ENCODE data around the gene PRR16.

The PRR16 gene

DNA sequence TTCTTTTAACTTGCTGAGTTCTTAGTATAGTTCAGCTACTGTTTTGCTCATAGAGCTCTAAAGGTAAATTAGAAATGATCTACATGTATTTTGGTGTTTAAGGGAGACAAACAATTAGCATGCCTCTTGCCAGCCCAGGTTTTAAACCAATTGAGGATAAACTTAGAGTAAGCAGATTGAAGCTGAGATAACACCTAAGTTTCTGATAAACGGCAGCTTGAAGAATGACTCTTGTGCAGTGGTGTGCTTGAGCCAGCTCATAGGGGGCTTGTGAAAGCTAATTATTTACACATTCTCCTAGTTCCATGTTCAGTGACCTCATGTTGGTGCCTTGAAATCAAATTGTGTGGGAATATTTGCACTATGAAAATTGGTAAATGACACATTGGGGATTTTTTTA lies 193.0 kb downstream of the PRR16 start:
- Histone ChIP-seq H3K4me3 (ENCODE audit: insufficient read depth, low read length, poor library complexity, severe bottlenecking) (no peak overlapping the region), H3K9me3 (ENCODE audit: insufficient read depth, low read length) (no peaks in the 10 kb centered on the region), H2AFZ (ENCODE audit: low read depth, low read length, severe bottlenecking) (no peak overlapping the region), H3K9me2 (replicated peaks; ENCODE audit: insufficient read depth, low read length) (no peaks in the 10 kb centered on the region), H3K4me2 (ENCODE audit: low read depth, low read length, poor library complexity, severe bottlenecking) (no peak overlapping the region), H3K27ac (ENCODE audit: low read depth, low read length) (no peak overlapping the region), H3K27me3 (ENCODE audit: low read length) (no peaks in the 10 kb centered on the region), H3K79me2 (ENCODE audit: insufficient read depth, low read length) (no peaks in the 10 kb centered on the region), H3F3A (ENCODE audit: insufficient read depth) (no peaks in the 10 kb centered on the region), H3K9ac (ENCODE audit: low read length) (no peak overlapping the region), H3K36me3 (ENCODE audit: low read length) (no peaks in the 10 kb centered on the region), H4K20me1 (ENCODE audit: low read depth, low read length) (no peaks in the 10 kb centered on the region)
- no peak for TF ChIP-seq EZH2phosphoT487 (conservative IDR thresholded peaks at IDR 0.05; ENCODE audit: low read length)
- TF ChIP-seq, protein P1, sequence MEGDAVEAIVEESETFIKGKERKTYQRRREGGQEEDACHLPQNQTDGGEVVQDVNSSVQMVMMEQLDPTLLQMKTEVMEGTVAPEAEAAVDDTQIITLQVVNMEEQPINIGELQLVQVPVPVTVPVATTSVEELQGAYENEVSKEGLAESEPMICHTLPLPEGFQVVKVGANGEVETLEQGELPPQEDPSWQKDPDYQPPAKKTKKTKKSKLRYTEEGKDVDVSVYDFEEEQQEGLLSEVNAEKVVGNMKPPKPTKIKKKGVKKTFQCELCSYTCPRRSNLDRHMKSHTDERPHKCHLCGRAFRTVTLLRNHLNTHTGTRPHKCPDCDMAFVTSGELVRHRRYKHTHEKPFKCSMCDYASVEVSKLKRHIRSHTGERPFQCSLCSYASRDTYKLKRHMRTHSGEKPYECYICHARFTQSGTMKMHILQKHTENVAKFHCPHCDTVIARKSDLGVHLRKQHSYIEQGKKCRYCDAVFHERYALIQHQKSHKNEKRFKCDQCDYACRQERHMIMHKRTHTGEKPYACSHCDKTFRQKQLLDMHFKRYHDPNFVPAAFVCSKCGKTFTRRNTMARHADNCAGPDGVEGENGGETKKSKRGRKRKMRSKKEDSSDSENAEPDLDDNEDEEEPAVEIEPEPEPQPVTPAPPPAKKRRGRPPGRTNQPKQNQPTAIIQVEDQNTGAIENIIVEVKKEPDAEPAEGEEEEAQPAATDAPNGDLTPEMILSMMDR (IDR thresholded peaks at IDR 0.05; ENCODE audit: insufficient read depth, low read length, poor library complexity, severe bottlenecking), result no peak

DNA sequence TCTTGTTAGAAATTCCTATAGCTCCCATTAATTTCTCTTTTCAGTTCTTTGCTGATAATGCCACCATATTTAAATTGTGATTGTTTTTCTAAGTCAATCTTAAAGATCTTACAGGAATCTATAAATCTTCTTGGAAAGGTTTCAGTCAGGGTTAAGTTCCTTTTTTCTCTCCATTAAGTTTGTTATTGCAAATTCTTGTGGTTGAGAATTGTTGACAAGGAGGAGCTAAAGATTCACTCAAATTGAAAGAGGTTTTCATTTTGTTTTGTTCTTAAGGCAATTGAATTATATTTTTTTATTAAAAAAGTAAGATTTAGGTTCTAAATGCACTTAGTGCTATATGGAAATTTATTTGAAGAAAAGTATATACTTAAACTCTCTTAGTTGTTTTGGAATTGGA lies 213.4 kb downstream of the PRR16 start:
- no peaks in the 10 kb centered on the region for H3K9me2 ChIP-seq (replicated peaks; ENCODE audit: insufficient read depth, low read length)
- H2AFZ ChIP-seq (ENCODE audit: low read depth, low read length, severe bottlenecking), result no peak overlapping the region
- H3K36me3 ChIP-seq (ENCODE audit: low read length), result no peaks in the 10 kb centered on the region
- no peak overlapping the region for H3K27ac ChIP-seq (ENCODE audit: low read depth, low read length)
- H3K9me3 ChIP-seq (ENCODE audit: insufficient read depth, low read length), result no peaks in the 10 kb centered on the region
- H3K9ac ChIP-seq (ENCODE audit: low read length), result no peak overlapping the region
- no peak overlapping the region for H3K4me3 ChIP-seq (ENCODE audit: insufficient read depth, low read length, poor library complexity, severe bottlenecking)
- H3K79me2 ChIP-seq (ENCODE audit: insufficient read depth, low read length), result no peaks in the 10 kb centered on the region
- no peaks in the 10 kb centered on the region for H3F3A ChIP-seq (ENCODE audit: insufficient read depth)
- H4K20me1 ChIP-seq (ENCODE audit: low read depth, low read length), result no peaks in the 10 kb centered on the region
- H3K27me3 ChIP-seq (ENCODE audit: low read length), result no peaks in the 10 kb centered on the region
- H3K4me2 ChIP-seq (ENCODE audit: low read depth, low read length, poor library complexity, severe bottlenecking), result no peak overlapping the region
- no peak for TF ChIP-seq EZH2phosphoT487 (conservative IDR thresholded peaks at IDR 0.05; ENCODE audit: low read length)
- TF ChIP-seq, protein P1 (IDR thresholded peaks at IDR 0.05; ENCODE audit: insufficient read depth, low read length, poor library complexity, severe bottlenecking), result no peak

DNA sequence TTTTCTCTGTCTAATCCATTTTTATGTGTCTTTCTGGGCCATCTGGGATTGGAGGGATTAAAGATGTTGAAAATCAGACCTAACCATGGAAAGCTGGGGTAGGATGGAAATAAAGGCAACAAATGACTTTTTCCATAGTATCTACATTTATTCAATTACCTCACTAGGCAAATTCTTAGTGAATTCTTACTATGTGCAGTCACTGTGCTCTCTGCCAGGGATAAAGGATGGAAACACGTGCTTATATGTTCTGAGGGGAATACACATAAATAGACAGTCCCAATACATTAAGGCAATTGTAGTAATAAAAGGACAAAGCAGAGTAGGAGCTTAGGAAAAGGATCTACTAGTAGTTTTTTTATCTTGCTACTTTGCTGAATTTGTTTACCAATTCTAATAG lies 214.2 kb downstream of the PRR16 start:
- H3K36me3 ChIP-seq (ENCODE audit: low read length), result no peaks in the 10 kb centered on the region
- no peak overlapping the region for H3K4me3 ChIP-seq (ENCODE audit: insufficient read depth, low read length, poor library complexity, severe bottlenecking)
- no peak overlapping the region for H2AFZ ChIP-seq (ENCODE audit: low read depth, low read length, severe bottlenecking)
- no peak overlapping the region for H3K4me2 ChIP-seq (ENCODE audit: low read depth, low read length, poor library complexity, severe bottlenecking)
- H3F3A ChIP-seq (ENCODE audit: insufficient read depth), result no peaks in the 10 kb centered on the region
- TF ChIP-seq, protein P1 (IDR thresholded peaks at IDR 0.05; ENCODE audit: insufficient read depth, low read length, poor library complexity, severe bottlenecking), result no peak
- TF ChIP-seq EZH2phosphoT487 (conservative IDR thresholded peaks at IDR 0.05; ENCODE audit: low read length), result no peak
- no peaks in the 10 kb centered on the region for H3K9me2 ChIP-seq (replicated peaks; ENCODE audit: insufficient read depth, low read length)
- no peak overlapping the region for H3K9ac ChIP-seq (ENCODE audit: low read length)
- no peaks in the 10 kb centered on the region for H3K27me3 ChIP-seq (ENCODE audit: low read length)
- H4K20me1 ChIP-seq (ENCODE audit: low read depth, low read length), result no peaks in the 10 kb centered on the region
- no peak overlapping the region for H3K27ac ChIP-seq (ENCODE audit: low read depth, low read length)
- H3K9me3 ChIP-seq (ENCODE audit: insufficient read depth, low read length), result no peaks in the 10 kb centered on the region
- no peaks in the 10 kb centered on the region for H3K79me2 ChIP-seq (ENCODE audit: insufficient read depth, low read length)
